GM19099 (cell line): ENCODE measurements around the gene HIVEP3.

ENCODE experiments used
- POLR2A ChIP-seq: IDR thresholded peaks from 3 replicates; pipeline ENCODE4 v1.6.1; 2011; ENCODE audit warnings: low read depth; ENCODE audit not compliant: insufficient read length; ENCODE audit errors: extremely low read depth

Gene HIVEP3

GRCh38 chr1:41510531-41511238, 408.0 kb downstream of the HIVEP3 start:
- no peak for TF ChIP-seq POLR2A

DNA sequence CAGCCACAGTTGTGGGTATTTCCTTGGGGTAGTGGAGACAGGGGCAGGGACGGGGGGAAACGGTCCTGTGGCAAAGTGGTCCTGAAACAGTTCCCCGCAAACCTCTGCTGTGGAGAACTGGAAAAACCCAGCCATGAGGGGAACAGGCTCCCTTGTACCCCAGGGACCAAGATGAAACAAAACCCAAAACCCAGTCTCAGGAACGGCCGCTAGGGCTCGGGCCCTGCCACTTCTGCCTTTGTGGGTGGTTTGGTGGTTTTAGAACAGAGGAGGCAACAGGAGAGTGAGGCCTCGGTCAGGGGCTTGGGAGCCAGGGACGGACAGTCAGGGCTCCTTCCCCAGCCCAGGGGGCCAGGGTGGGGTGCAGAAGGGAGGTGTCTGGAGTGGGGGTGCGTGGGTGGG, 409.5 kb downstream of the HIVEP3 start:
- TF ChIP-seq POLR2A, result no peak

GRCh38 chr1:41508290-41508689, 410.4 kb downstream of the HIVEP3 start:
- no peak for TF ChIP-seq POLR2A

DNA sequence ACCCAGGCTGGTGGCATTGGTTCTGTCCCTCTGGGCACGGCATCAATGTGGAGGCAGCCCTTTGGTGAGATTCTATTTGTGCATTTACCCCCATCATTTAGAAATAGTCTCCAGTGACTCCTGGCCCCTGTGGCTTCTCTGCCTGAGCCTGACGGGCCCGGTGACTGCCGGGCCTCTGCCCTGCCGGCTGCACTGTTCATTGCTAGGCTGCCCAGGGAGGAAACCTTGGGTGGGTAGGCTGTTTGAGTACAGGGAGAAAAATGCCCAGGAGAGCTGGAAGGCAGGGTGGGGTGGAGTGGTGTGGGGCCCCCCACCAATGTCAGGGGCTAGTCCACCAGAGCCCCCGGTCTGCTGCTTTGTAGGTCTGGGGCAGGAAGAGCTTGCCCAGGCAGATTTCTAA, 410.9 kb downstream of the HIVEP3 start:
- no peak for TF ChIP-seq POLR2A

DNA sequence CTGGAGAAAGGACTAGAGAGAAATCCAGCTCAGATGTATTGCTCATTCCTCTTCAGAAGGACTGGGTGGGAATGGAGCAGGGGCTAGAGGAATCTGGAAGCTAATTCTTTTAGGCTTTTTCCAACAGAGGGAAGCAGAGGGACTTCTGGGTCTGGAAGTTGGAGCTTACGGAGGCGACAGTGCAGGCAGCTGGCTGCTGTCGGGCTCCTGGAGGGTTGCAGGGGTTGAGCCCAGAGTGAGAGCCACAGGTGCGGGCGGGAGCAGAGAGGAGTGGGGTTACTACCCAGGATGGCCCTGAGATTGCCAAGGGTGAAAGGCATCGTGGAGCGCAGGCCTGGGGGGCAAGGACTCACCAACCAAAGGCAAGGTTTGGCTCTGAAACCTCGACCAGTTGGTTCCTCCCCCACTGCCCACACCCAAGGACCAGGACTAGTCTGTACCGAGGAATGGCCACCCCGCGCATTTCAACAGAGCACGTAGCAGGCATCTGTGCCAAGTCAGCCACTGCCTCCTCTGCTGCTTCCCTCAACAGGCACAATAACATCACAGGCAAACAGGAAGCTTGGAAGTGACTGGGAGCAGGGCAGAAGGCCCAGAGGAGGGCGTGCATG, 411.5 kb downstream of the HIVEP3 start:
- TF ChIP-seq POLR2A, result no peak

DNA sequence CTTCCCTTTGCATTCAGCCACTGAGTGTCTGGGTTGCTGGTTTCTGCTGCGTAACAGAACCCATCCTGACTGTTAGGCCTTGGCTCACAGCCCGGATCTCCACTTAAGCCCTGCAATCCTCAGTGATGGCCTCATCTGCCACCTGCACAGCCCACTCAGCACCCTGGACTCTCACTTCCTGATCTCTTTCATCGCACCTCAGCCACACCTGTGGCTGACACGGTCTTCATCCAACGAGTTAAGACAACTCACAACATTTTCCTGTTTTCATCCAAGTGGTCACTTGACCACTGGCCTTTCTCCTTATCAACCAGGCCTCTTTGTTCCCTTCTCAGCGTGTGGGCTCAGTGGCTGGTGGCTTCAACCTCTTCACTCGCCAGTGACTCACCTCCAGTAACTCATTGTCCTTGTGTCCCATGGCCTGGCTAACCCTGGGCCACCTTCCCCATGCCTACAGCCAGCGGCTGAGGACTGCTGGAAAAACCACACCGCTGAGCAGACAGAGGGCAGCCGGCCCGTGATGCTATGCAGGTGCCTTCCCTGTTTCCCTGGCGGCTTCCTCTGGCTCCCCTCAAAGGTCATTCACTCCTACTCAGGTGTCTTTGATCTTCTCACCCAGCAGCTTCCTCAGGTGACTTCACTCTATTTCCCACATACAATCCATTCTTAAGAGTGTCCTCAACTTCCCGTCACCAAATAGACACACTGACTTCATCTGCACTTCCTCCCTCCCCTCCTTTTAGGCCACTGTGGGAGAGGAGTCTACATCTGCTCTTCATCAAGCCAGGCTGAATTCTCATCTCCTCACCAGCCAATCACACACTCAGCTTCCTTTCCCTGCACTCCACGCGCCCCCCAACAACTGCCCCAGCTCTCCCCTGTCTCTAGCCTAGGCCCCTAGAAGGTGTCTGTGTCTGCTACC, 414.3 kb downstream of the HIVEP3 start:
- TF ChIP-seq POLR2A, result no peak

GRCh38 chr1:41503538-41504113, 415.1 kb downstream of the HIVEP3 start:
- TF ChIP-seq POLR2A, result no peak

- no peak for TF ChIP-seq POLR2A
Measured at GRCh38 chr1:41502912-41503311, 415.8 kb downstream of the HIVEP3 start.

- TF ChIP-seq POLR2A, result no peak
Measured at GRCh38 chr1:41501581-41501980, 417.1 kb downstream of the HIVEP3 start.

DNA sequence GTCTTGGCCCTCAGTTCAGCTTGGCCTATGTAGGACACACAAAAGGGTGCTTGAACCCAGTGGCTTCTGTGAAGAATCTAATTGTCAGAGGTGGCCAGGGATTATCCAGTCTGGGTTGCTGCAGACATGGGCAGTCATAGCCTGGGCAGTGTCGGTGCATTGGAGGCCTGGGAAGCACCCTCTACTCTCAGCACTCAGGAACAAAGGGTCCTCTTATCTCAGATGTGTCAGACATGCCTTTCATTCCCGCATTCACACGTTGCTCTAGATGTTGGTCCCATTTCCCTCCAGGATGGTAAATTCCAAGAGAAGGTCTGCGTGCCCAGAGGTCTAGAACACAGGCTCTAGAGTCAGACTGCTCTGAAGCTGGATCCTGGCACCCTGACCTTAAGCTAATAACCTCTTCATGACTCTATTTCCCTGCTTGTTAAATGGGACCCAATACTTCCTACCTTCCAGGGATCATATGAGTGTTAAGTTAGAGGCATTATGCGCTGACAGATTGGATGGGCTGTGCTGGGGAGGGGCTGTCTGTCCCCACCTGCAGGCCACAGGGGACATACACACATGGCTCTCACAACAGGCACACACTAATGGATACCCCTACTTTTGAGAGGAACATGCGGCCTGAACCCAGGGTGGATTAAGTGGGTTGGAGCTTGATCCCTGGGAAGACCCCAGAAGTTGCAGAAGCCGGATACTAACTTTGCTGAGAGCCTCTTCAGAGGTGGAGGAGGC, 417.8 kb downstream of the HIVEP3 start:
- TF ChIP-seq POLR2A, result no peak

GRCh38 chr1:41500378-41500777, 418.3 kb downstream of the HIVEP3 start:
- no peak for TF ChIP-seq POLR2A

DNA sequence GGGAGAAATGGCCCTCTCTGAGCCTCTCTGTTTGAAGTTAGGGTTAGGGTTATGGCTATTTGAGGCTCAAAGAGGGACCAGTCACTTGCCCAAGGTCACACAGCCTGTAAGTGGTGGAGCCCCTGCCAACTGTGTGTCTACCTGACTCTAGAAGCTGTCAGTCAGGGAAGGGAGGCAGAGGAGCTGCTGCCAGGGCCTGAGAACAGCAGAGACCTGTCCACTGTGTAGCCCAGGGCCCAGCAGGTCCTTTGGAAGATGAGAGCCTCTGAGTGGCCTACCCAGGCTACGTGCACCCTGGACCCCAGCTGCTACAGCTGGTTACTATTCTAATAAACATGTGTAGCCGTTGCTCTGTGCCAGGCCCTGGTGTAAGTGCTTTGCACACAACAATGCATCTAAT, 419.1 kb downstream of the HIVEP3 start:
- no peak for TF ChIP-seq POLR2A

GRCh38 chr1:41498804-41499203, 419.9 kb downstream of the HIVEP3 start:
- no peak for TF ChIP-seq POLR2A

DNA sequence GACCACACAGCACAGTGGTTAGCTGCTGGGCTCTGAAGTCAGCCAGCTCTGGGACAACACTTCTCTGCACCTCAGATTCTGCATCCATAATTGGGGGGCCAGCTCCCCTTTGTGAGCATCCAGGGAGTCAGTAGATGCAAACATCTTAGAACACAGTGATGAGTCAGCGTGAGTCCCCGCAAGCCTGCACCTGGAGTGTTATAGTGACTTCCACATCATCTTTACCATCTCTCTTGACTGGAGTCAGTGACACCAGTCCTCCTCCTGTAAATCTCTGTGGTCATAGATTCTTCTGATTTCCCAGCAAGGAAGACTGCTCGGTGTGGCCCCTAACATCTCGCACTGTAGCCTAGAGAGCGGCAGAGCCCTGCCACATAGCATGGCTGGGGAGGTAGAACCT, 420.3 kb downstream of the HIVEP3 start:
- no peak for TF ChIP-seq POLR2A

DNA sequence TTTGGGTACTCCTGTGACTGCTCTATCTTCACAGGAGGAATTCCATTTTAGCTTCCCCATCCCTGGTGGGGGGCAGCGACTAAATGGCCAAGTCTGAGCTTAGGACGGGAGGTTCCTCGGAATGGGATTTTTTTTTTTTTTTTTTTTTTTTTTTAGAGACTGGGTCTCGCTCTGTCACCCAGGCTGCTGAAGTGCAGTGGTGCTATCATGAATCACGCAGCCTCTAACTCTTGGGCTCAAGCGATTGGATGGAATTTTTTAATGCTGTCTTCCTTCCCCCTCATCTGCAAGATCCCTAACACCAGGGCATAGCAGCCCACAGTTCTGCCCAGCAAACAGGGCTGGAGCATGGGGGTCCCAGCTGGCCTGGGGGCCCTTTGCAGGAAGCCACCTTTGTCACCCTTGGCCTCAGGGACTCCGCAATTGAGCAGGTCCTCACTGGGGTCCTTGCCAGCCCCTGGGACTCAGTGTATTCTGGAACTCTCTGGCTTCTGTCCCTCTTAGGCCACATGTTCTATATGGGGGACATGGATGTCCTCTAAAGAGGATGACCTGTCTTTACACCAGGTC, 421.2 kb downstream of the HIVEP3 start:
- no peak for TF ChIP-seq POLR2A

GRCh38 chr1:41497056-41497440, 421.7 kb downstream of the HIVEP3 start:
- TF ChIP-seq POLR2A, result no peak
